Stimulated activated CD8-positive, alpha-beta memory T cell treated with anti-CD3 and anti-CD28 coated beads, Interleukin-2, amount 100 ng/mL, for 1 hour (primary cell): Measurements from ENCODE around the gene ITGA3.

Experiments used
- DNase-seq, 2 donors: peaks; one replicate each; pipeline ENCODE4 v3.0.0-alpha.2; 2020; ENCODE audit warnings: low read depth in 2 of 2

ITGA3 gene

DNA sequence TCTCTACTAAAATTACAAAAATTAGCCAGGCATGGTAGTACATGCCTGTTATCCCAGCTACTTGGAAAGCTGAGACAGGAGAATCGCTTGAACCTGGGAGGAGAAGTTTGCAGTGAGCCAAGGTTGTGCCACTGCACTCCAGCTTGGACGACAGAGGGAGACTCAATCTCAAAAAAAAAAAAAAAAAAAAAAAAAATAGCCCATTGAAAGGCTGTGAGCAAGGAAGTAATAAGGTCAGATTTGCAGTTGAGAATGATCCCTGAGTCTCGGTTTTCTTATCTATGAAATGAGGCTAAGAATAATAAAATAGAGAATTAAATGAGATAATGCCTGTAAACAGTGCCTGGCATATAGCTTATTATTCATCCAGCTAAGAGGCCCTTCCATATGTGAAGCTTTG is 37.9 kb downstream of the ITGA3 start:
- DNase-seq: no peak

DNA sequence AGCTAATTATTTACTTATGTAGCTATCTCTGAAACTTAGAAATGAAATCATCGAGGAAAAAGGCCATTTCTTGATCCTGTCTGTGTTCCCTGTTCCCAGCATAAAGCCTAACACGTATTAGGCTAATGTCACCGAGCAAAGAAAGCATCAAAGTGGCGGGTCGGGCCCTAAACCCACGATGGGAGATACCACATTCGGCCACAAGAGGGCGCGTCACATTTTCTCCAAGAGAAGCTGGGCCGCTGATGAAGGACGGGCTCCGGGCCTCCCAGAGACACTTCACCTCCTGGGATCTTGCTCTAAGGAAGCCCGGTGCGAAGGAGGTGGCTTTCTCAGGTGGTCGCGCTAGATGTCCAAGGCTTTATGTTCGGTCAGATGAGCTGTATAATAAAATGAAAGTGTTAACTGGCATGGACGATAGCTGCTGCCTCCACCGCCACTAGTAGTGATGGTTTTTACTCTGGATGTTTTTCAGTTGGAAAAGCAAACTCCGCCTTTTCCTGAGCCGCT is 38.4 kb downstream of the ITGA3 start:
- peak; percentile 83 for DNase-seq

DNA sequence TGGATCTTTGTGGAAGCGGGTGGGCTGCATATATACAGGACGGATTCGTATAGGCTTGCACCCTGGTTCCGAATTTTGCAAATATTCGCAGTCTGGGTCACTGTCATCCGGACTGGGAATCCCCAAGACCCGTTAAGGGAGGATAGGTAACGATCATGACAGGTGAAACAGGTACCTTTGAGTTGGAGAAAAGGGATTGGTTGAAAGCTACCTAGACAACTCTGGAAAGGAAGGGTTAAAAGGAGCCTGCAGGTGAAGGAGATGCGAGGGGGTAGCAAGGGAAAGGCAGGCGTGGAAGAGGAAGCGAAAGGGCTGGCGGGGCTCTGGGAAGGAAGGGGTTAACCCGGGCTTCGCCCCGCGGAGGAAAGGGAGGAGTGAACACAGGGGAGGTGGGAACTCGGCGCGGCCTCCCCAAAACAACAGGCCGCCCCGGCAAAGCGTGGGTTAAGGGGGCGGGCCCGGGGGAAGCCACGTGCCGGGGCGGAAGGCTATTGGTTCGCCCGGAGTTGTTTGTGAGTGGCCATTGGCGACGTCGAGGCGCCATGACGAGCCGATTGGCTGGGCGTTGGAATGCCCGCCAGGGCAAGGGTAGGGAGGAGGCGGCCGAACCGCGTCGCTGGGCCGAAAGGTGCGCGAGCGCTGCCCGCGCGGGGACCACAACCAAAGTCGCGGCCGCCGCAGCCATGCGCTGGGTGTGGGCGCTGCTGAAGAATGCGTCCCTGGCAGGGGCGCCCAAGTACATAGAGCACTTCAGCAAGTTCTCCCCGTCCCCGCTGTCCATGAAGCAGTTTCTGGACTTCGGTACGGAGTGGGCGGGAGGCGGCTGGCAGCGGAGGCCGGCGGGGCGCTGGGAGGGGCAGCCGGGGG is 39.1 kb downstream of the ITGA3 start, which contains the start of gene PDK2:
TSS of gene PDK2 (plus strand) at position 599 of the 867 bp plus-strand sequence. CDS start at position 684, 85 bp downstream.
- DNase-seq: peak; percentile 88 to 93

DNA sequence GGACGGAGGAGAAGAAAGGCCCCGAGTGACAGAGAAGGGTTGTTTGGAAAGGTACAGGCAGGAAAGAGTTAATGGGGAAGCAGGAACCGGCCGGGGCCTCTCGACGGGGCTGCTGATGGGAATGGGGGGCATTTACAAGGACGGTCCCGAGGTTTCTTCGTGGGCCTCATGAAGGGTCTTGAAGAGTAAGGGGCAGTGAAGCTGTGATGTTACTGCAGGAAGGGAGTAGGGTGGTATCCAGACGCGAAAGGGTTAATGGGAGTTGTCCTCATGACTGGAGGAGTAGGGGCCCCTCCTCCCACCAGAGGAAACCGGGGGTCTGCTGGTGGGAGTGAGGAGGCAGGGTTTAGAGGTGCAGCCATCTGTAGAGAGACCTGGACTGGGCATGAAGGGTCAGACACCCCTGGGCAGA is 39.7 kb downstream of the ITGA3 start:
- no peak for DNase-seq

DNA sequence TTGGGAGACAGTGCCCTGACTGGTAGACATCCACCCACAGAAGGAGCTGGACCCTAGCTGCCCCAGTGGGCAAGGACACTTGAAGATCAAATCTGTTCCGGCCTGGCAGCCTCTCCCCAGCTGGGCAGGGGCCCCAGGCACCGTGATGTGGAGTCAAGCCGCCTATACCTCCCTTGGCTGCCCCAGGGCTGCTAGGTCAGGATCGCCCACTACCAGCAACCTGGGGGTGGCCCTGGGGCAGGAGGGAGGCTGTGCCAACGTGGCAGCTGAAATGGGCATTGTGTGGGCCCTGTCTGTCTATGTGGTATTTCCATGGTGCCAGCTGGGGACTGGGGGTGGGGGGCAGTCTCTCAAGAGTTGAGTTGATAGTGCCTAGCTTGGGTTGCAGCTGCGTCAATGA is 40.2 kb downstream of the ITGA3 start:
- DNase-seq: no peak

DNA sequence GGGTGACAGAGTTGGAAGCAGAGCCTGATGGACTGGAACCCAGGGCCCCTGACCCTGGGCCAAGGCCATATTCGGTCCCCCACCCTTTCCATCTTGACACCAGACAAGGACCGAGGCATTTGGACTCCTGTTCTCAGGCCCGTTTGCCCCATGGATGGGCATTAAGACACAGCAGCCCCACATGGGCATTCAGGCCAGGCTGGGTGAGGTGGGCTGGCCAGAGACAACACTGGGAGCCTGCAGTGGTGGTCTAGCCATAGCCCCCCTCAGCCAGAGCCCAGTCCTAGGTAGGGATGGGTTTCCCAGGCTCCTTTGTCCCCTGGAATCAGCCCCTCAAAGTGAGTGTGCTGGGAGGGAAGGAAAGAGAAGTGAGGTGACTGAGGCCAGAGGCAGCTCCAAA is 40.8 kb downstream of the ITGA3 start:
- DNase-seq: no peak

DNA sequence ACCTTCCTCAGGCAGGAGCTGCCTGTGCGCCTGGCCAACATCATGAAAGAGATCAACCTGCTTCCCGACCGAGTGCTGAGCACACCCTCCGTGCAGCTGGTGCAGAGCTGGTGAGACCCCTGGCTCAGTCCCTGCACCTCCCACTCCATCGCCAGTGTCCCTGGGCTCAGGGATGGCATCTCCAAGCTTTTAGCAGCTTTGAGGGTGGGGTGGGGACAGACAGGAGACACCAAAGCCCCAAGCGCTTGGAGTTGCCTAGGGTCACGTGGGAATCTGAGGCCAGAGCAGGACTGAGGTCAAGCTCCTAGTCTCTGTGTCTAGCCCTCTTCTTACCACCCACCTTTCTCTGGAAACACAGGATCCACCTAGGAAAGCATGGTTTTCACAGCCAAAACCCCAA is 41.5 kb downstream of the ITGA3 start:
- DNase-seq: no peak

DNA sequence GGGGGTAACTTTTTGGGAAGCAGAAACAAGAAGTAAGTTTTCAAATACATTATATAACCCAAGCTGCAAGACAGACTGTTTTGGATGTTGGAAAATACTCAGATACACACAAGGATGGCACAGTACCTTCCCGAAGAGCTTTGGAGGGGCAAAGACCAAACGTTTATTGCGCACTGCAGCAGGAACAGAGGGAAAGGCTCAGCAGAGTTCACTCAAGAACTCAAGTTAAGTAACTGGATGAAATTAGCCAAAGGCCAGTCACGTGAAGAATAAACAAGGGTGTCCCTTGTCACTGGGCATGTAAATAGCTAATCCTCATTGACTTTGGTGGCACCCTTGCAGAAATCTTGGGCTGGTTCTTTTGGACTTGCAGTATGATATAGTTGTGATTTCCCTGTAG is 42.0 kb downstream of the ITGA3 start:
- DNase-seq: no peak

DNA sequence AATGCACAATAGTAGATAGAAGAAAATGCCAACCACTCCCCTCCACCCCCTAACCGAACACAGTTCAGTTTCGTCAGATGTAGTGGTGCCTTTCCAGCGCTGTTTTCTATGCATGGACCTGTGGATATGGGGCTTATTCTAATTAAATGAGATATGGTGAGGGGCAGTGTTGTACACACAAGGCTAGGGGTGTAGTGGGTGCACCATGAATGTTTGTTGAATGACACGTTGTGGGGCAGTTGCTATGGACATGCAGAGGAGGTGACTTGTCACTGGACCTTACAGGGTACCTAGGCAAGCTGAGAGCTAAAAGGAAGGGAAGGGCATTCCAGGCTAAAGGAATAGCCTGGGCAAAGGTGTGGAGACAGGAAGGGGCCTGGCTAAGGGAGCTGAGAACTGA is 42.7 kb downstream of the ITGA3 start:
- DNase-seq: no peak

DNA sequence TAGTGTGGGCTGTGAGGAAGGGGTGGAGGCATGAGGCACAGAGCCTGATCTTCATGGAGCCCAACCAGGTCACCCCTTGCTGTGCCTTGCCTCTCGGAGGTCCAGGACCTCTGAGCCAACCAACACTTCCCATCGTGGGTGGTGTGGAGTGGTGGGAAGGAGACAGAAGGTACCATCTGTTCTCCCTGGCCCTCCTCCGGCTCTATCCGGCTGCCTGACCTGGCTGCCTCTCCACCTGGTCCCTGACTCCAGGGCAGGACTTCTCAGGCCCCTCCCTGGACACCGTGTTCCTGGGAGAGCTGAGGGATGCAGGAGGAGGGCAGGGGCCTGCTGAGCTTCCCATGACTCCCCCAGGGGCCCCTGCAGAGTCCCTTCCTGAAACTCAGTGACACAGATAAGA is 43.1 kb downstream of the ITGA3 start:
- no peak for DNase-seq

DNA sequence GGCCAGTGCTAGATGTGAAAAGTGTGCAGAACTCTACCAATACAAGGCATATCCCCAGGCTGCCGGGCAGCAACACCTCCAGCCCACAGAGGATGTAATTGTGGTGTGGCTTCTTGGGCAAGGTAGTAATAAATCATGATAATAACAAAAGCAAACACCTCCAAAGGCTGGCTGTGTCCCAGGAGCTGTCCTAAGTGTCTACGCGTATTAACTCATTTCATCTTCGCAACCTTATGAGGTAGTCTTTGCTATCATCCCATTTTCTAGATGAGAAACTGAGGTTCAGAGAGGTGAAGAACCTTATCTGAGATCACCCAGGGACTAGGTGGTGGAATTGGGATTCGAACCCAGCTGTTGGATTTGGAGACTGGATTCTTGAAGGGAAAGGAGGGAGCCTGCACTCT is 44.6 kb downstream of the ITGA3 start:
- no peak for DNase-seq

DNA sequence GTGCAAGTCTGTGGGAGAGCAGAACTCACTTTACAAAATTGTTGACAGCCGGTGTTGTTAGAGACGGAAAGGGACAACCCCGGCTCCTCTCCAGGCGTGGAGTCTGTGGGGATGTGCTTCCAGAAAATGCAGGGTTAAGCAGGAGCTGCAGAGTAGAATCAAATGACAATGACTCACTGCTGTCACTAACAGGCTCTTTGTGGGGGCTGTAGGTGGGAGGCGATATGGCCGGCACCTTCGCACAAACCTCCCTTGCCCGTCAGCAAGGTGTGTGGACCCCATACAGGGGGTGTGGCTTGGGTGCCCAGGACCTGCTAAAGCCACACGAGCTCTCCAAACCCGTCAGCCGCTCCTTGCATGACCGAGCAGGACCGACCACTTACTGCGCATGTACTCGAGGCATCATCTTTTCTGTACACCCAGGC is 45.0 kb downstream of the ITGA3 start:
- no peak for DNase-seq

DNA sequence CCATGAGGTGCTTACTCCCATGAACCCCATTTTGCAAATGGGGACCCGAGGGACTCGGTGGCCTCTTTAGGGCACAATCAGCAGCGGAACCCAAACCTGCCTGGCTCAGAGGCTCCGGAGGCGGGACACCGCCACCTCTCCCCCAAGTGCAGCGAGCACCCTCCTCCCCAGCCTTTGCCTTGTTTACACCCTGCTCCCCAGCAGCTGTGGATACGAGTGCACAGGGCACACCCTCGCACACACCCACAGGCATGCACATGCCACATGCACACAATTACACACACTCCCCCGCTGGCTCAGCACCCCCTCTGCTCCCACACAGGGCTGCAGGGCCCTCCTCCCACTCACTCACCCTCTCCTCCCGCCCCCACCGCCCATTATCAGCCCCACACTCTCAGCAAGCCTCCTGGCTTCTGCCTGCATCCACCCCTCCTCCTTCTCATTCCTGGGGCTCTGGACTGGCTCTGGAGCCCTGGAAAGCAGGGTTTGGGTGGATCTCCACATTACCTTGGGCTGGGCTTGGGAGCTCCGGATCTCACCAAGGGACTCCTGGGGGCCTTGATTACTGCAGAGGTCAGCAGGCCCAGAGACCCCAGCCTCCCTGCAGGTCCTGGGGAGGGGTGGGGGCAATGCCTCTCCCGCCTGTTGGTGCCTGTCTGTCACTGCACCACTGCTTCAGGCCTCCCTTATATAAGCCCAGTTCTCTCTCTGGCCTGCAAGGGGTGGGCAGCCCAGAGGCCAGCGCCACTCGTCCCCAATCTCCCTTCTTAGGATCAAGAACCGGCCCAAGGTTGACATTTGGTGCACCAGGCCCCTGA is 45.6 kb downstream of the ITGA3 start:
- no peak for DNase-seq

DNA sequence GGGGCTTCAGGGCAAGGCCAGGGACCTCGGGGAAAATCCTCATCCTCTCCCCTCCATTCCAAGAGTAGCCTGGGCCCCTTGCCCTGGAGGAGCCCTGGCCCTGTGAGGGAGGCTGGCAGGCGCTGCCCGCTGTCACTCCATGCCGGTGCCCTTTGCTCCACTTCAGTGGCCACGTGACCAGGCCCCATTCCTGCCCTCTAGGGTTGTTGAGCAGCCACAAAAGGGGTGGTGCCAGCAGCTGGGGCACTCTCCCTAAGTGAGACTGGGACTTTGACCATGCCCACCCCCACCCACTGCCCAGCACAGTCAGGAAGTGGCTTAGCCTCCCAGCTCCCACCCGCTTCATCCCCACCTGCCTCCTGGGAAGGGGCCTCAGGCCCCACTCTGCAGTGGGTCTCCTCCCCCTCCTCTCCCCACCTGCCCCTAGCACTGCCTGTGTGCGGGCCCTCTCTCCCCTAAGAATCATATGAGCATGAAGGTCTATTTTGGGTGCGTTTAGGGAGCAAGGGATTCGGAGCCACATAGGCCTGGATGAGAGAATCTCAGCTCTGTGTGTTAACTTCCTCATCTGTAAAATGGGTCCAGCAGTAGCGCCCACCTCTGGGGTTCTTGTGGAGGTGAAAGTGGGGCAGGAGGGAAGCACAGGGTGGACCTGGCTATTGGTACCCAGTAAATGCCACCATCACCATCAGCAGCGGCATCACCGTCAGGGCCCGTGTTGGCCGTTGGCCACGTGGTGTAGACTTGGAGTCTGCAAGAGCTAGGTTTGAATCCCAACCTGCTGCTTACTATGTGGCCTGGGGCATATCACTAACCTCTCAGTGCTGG is 46.5 kb downstream of the ITGA3 start:
- no peak for DNase-seq

DNA sequence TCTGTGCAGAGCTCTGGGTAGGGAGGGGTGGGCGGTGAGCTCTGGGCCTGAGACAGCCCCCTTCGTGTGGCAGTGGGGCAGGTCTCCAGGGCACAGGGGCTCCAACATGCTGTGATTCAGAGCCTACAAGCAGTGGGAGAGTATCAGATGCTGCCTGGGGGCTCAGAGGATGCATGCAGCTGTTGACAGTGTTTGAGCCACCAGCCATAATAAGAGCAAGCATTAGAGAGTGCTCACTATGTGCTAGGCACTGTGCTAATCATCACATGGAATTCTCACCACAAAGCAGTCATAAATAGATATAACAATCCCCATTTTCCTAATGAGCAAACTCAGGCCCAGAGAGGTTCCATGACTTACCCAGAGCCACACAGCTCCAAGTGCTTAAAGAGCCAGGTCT is 47.3 kb downstream of the ITGA3 start:
- no peak for DNase-seq

DNA sequence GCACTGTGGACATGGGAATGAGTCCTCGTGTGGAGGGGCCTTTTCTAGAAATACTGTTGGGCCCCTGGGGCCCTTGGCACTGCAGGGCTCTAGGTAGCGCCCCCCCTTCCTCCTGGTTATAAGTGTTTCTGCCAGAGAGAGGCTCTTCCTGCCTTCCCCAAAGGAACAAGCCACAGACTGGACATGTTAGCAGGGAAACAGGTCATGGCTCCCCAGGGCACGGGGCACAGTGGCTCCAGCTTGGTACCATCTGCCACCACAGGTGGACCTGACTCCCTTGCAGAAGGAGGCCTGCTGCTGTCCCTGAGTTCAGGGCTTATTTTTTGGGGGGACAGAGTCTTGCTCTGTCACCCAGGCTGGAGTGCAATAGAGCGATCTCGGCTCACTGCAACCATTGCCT is 48.0 kb downstream of the ITGA3 start:
- DNase-seq: no peak

DNA sequence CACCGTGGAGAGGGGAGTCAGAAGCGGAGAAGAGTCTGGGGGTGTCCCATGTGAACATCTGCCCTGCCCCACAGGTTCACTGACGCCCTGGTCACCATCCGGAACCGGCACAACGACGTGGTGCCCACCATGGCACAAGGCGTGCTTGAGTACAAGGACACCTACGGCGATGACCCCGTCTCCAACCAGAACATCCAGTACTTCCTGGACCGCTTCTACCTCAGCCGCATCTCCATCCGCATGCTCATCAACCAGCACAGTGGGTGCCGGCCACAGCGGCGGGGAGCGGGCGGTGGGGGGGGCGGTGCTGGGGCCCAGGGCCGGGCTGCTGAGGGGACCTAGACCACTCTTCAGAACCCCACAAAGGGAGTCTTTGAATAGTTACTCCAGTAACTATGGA is 49.9 kb downstream of the ITGA3 start:
- no peak for DNase-seq

DNA sequence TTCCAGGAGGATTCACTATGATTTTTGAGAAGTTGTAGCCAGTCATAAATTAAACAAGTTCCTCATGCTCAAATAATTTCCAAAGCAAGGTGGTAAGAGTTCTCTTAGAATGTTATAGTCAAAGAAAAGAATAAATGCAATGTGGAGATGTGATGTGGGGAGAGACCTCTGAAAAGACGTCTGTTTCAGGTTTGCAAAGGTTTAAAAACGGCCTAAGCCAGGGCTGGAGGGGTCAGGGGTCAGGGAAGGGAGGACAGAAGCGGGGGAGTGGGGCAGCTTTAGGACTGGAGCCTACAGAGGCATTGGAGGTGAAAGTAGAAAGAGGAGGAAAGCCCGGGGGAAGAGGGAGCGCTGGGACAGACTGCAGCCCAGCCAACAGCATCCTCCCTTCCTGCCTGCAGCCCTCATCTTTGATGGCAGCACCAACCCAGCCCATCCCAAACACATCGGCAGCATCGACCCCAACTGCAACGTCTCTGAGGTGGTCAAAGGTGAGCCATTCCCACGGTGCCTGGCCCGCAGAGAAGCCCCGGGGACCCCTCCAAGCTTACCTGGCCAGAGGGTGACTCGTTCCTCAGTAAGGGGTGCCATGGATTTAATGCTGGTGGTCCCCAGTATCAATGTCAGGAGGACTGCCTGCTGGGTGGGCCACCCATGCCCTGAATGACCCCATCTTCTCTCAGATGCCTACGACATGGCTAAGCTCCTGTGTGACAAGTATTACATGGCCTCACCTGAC is 50.7 kb downstream of the ITGA3 start:
- DNase-seq: no peak

DNA sequence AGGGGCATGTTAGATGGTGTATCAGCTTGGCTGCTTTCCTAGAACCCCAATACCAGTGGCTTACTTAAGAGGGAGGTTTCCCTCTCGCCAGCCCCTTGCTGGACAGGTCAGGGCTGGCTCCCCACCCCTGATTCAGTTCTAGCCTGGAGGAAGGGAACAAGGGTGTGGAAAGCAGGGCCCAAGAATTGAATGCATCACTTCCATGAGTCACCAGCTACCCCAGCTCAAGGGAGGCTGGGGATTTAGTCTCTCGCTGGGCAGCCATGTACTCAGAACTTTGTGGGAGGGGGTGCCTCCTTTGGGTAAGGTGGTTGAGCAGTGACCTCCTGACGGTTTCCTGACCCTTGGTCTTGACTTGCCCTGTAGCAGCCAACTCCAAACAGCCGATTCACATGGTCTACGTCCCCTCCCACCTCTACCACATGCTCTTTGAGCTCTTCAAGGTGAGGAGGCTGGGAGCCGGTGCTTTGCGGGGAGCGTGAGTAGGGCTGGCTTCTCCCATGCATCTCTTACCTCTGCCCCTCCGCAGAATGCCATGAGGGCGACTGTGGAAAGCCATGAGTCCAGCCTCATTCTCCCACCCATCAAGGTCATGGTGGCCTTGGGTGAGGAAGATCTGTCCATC is 52.0 kb downstream of the ITGA3 start:
- DNase-seq: no peak

DNA sequence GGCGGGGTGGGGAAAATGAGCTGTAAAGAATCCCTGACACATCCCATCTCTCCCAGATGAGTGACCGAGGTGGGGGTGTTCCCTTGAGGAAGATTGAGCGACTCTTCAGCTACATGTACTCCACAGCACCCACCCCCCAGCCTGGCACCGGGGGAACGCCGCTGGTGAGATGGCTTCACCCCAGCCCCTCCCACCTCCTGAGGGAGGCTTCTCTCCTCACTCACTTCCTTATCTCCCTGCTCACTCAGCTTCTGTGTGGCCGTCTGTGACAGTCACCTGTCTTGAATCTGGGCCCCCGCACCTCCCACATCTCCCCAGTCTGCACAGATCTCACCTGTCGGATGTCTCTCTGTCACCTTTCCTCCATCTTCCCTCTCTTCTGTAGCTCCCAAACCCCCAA is 52.6 kb downstream of the ITGA3 start:
- DNase-seq: no peak

DNA sequence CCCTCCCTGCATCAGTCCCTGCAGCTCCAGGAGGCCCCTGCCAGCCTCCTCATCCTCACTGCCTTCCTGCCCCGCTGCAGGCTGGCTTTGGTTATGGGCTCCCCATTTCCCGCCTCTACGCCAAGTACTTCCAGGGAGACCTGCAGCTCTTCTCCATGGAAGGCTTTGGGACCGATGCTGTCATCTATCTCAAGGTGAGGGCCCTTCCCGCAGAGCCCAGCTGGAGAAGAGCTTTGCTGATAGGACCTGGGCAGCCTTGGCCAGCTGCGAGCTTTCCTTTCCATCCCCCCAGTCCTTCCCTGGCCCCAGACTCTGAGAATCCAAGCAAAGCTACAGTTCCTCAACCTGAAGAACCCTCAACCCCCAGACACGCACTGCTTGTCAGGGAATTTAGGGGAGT is 53.3 kb downstream of the ITGA3 start:
- DNase-seq: no peak
